Liver (tissue), 9 donors: ENCODE data around the gene SMKR1. TPM values are rescaled to one million over a fixed set of nuclear protein-coding genes. Genes with fewer than 3 reads are reported as not detected.

ENCODE experiments used
- DNase-seq: peaks from one replicate; pipeline ENCODE4 v3.0.0-alpha.2; 2017; ENCODE audit warnings: low spot score
- H3K27ac ChIP-seq, 2 donors: one replicate each; pipeline ENCODE4 v1.7.0; 2013; ENCODE audit warnings: inconsistent platforms in 2 of 2, low read length in 2 of 2, control low read depth in 1 of 2, low read depth in 1 of 2, mild to moderate bottlenecking in 1 of 2
- H3K27me3 ChIP-seq, 4 donors: one replicate each; pipeline versions ENCODE4 v1.6.1 to v1.7.0; 2013; ENCODE audit warnings: low read length in 3 of 4, inconsistent platforms in 1 of 4, mild to moderate bottlenecking in 1 of 4, moderate library complexity in 1 of 4; ENCODE audit not compliant: control insufficient read depth in 4 of 4, insufficient read depth in 4 of 4
- H3K36me3 ChIP-seq, 4 donors: one replicate each; pipeline versions ENCODE4 v1.6.1 to v1.7.0; 2013; ENCODE audit warnings: low read length in 3 of 4, mild to moderate bottlenecking in 3 of 4, low read depth in 1 of 4, moderate library complexity in 1 of 4; ENCODE audit not compliant: control insufficient read depth in 4 of 4, insufficient read depth in 3 of 4
- H3K4me1 ChIP-seq, 4 donors: one replicate each; pipeline versions ENCODE4 v1.6.1 to v1.7.0; 2013; ENCODE audit warnings: low read length in 3 of 4, mild to moderate bottlenecking in 3 of 4, moderate library complexity in 1 of 4; ENCODE audit not compliant: control insufficient read depth in 4 of 4, insufficient read depth in 4 of 4
- H3K4me3 ChIP-seq, 3 donors: one replicate each; pipeline versions ENCODE4 v1.6.1 to v1.7.0; 2013; ENCODE audit warnings: low read length in 3 of 3, control low read depth in 1 of 3, low read depth in 1 of 3, mild to moderate bottlenecking in 1 of 3
- H3K9ac ChIP-seq, 2 donors: one replicate each; pipeline ENCODE4 v1.7.0; 2013; ENCODE audit warnings: low read length in 2 of 2, mild to moderate bottlenecking in 2 of 2, moderate library complexity in 2 of 2, control low read depth in 1 of 2, low read depth in 1 of 2
- H3K9me3 ChIP-seq, 4 donors: one replicate each; pipeline versions ENCODE4 v1.6.1 to v1.7.0; 2013; ENCODE audit warnings: low read length in 3 of 4; ENCODE audit not compliant: control insufficient read depth in 4 of 4
- EGR1 ChIP-seq, 2 donors: IDR thresholded peaks; 2 replicates each; pipeline ENCODE4 v1.6.1; 2016 to 2018; ENCODE audit warnings: antibody characterized with exemption in 2 of 2, low read depth in 2 of 2
- FOXA1 ChIP-seq: IDR thresholded peaks from 2 replicates; pipeline ENCODE4 v1.6.1; 2016; ENCODE audit warnings: antibody characterized with exemption
- FOXA2 ChIP-seq: IDR thresholded peaks from 2 replicates; pipeline ENCODE4 v1.6.1; 2016; ENCODE audit warnings: antibody characterized with exemption
- GABPA ChIP-seq, 2 donors: IDR thresholded peaks in 1 of 2; conservative IDR thresholded peaks in 1 of 2; 2 replicates each; pipeline ENCODE4 v1.6.1; 2016; ENCODE audit warnings: antibody characterized with exemption in 2 of 2, mild to moderate bottlenecking in 1 of 2, moderate library complexity in 1 of 2
- HNF4A ChIP-seq, 2 donors: conservative IDR thresholded peaks; 2 replicates each; pipeline ENCODE4 v1.6.1; 2016; ENCODE audit warnings: antibody characterized with exemption in 2 of 2, mild to moderate bottlenecking in 2 of 2
- HNF4G ChIP-seq: IDR thresholded peaks from 2 replicates; pipeline ENCODE4 v1.6.1; 2016; ENCODE audit warnings: antibody characterized with exemption
- JUND ChIP-seq, 2 donors: IDR thresholded peaks; 2 replicates each; pipeline ENCODE4 v1.6.1; 2016; ENCODE audit warnings: antibody characterized with exemption in 2 of 2
- MAX ChIP-seq: IDR thresholded peaks from 2 replicates; pipeline ENCODE4 v1.6.1; 2016; ENCODE audit warnings: antibody characterized with exemption
- NR2F2 ChIP-seq: IDR thresholded peaks from 2 replicates; pipeline ENCODE4 v1.6.1; 2016; ENCODE audit warnings: antibody characterized with exemption
- RAD21 ChIP-seq, 2 donors: IDR thresholded peaks; 2 replicates each; pipeline ENCODE4 v1.6.1; 2016; ENCODE audit warnings: antibody characterized with exemption in 2 of 2, mild to moderate bottlenecking in 2 of 2
- SP1 ChIP-seq: IDR thresholded peaks from 2 replicates; pipeline ENCODE4 v1.6.1; 2018; ENCODE audit warnings: antibody characterized with exemption, mild to moderate bottlenecking
- TAF1 ChIP-seq: conservative IDR thresholded peaks from 2 replicates; pipeline ENCODE4 v1.6.1; 2016; ENCODE audit warnings: antibody characterized with exemption, mild to moderate bottlenecking
- YY1 ChIP-seq: IDR thresholded peaks from 2 replicates; pipeline ENCODE4 v1.6.1; 2016; ENCODE audit warnings: antibody characterized with exemption, mild to moderate bottlenecking
- WGBS: extraction: QIAGEN DNeasy Blood & Tissue Kit; methylation state at CpG from one replicate; pipeline ENCODE4 v1.1.7; 2013; 5-methylcytosine and 5-hydroxymethylcytosine counted together
- polyA plus RNA-seq, 2 donors: library from polyadenylated mRNA; stranded (reverse) in 1 of 2; unstranded in 1 of 2; fragments of 200-250 nt in 1 of 2; fragments of >200 nt in 1 of 2; fragmentation: Nextera tagmentation in 1 of 2; extraction: Ambion mirVana in 1 of 2; gene quantifications; one replicate each; pipeline versions ENCODE4 v1.2.1 to v1.2.3, GENCODE V29; 2013 to 2015
- total RNA-seq, 2 donors: library from RNA; depleted of rRNA; stranded (reverse); fragments of >200 nt; gene quantifications; one replicate each; pipeline ENCODE4 v1.2.3, GENCODE V29; 2014
- TF ChIP-seq, protein P1 (sequence below): fragments of 150-350 bp; IDR thresholded peaks from 2 replicates; pipeline ENCODE4 v1.5.1; 2017; ENCODE audit warnings: improper control_type of control experiment, low read depth, low read length; ENCODE audit not compliant: missing input control
- TF ChIP-seq, protein P2 (sequence below): IDR thresholded peaks from 2 replicates; pipeline ENCODE4 v1.6.1; 2016; ENCODE audit warnings: antibody characterized with exemption
- TF ChIP-seq, protein P3 (sequence below): IDR thresholded peaks from 2 replicates; pipeline ENCODE4 v1.6.1; 2016; ENCODE audit warnings: antibody characterized with exemption
- donor health status: healthy.
- donor health status: healthy.
- donor health status: healthy.
- donor health status: healthy.
- donor health status: healthy.

Gene SMKR1
- total and polyA plus RNA-seq, 4 donors: not detected

- Histone ChIP-seq H3K9ac (no peak overlapping the region), H3K27me3 (no peaks in the 10 kb centered on the region), H3K36me3 (no peaks in the 10 kb centered on the region), H3K9me3 (no peaks in the 10 kb centered on the region), H3K4me3 (no peak overlapping the region), H3K27ac (no peak overlapping the region), H3K4me1 (no peaks in the 10 kb centered on the region)
- TF ChIP-seq EGR1 (IDR thresholded peaks at IDR 0.05; ENCODE audit: low read depth in 2 of 2) (no peak), HNF4G (no peak), MAX (no peak), SP1 (no peak), JUND (IDR thresholded peaks at IDR 0.05) (no peak), YY1 (no peak), TAF1 (no peak), HNF4A (conservative IDR thresholded peaks at IDR 0.05) (no peak), NR2F2 (no peak), FOXA1 (no peak), FOXA2 (no peak), GABPA (IDR thresholded peaks at IDR 0.05 in 1 of 2, conservative IDR thresholded peaks at IDR 0.05 in 1 of 2) (no peak), RAD21 (IDR thresholded peaks at IDR 0.05) (no peak)
- TF ChIP-seq, protein P1, sequence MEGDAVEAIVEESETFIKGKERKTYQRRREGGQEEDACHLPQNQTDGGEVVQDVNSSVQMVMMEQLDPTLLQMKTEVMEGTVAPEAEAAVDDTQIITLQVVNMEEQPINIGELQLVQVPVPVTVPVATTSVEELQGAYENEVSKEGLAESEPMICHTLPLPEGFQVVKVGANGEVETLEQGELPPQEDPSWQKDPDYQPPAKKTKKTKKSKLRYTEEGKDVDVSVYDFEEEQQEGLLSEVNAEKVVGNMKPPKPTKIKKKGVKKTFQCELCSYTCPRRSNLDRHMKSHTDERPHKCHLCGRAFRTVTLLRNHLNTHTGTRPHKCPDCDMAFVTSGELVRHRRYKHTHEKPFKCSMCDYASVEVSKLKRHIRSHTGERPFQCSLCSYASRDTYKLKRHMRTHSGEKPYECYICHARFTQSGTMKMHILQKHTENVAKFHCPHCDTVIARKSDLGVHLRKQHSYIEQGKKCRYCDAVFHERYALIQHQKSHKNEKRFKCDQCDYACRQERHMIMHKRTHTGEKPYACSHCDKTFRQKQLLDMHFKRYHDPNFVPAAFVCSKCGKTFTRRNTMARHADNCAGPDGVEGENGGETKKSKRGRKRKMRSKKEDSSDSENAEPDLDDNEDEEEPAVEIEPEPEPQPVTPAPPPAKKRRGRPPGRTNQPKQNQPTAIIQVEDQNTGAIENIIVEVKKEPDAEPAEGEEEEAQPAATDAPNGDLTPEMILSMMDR: no peak
- TF ChIP-seq, protein P2, sequence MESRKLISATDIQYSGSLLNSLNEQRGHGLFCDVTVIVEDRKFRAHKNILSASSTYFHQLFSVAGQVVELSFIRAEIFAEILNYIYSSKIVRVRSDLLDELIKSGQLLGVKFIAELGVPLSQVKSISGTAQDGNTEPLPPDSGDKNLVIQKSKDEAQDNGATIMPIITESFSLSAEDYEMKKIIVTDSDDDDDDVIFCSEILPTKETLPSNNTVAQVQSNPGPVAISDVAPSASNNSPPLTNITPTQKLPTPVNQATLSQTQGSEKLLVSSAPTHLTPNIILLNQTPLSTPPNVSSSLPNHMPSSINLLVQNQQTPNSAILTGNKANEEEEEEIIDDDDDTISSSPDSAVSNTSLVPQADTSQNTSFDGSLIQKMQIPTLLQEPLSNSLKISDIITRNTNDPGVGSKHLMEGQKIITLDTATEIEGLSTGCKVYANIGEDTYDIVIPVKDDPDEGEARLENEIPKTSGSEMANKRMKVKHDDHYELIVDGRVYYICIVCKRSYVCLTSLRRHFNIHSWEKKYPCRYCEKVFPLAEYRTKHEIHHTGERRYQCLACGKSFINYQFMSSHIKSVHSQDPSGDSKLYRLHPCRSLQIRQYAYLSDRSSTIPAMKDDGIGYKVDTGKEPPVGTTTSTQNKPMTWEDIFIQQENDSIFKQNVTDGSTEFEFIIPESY: no peak
- TF ChIP-seq, protein P3, sequence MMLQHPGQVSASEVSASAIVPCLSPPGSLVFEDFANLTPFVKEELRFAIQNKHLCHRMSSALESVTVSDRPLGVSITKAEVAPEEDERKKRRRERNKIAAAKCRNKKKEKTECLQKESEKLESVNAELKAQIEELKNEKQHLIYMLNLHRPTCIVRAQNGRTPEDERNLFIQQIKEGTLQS: no peak
- 82% methylated on average over 1 of the region's 1 CpG for WGBS
- DNase-seq: no peak
These were observed 34.2 kb upstream of the SMKR1 start for GRCh38 chr7:129468087-129468486.

- WGBS: 83% methylated on average over 4 of the region's 4 CpGs
- no peak overlapping the region for H3K4me3 ChIP-seq
- no peaks in the 10 kb centered on the region for H3K36me3 ChIP-seq
- TF ChIP-seq FOXA1: no peak
- TF ChIP-seq EGR1 (IDR thresholded peaks at IDR 0.05; ENCODE audit: low read depth in 2 of 2): no peak
- no peak for TF ChIP-seq MAX
- TF ChIP-seq HNF4G: no peak
- TF ChIP-seq HNF4A (conservative IDR thresholded peaks at IDR 0.05): no peak
- TF ChIP-seq FOXA2: no peak
- no peak for TF ChIP-seq SP1
- TF ChIP-seq, protein P3: no peak
- TF ChIP-seq NR2F2: no peak
- TF ChIP-seq, protein P1: no peak
- no peak for TF ChIP-seq TAF1
- TF ChIP-seq, protein P2: no peak
- TF ChIP-seq JUND (IDR thresholded peaks at IDR 0.05): no peak
- DNase-seq: no peak
- no peaks in the 10 kb centered on the region for H3K27me3 ChIP-seq
- no peak overlapping the region for H3K9ac ChIP-seq
- no peaks in the 10 kb centered on the region for H3K4me1 ChIP-seq
- no peak overlapping the region for H3K27ac ChIP-seq
- no peaks in the 10 kb centered on the region for H3K9me3 ChIP-seq
These were observed 33.8 kb upstream of the SMKR1 start for GRCh38 chr7:129468547-129468946.
